Measurements from ENCODE around the gene SLC7A10.
"Not testable (repeated sequence)": the region's sequence is repeated elsewhere in the genome, so short reads cannot be mapped to it uniquely, and the experiment has no call there.

SLC7A10 gene

GRCh38 chr19:33198169-33198568, 27.5 kb downstream of the SLC7A10 start:
- no peak for DNase-seq

GRCh38 chr19:33197591-33198000, 28.1 kb downstream of the SLC7A10 start:
- DNase-seq, result no peak

- DNase-seq, result no peak
Measured at GRCh38 chr19:33196446-33197193, 29.0 kb downstream of the SLC7A10 start.

GRCh38 chr19:33195645-33196347, 29.9 kb downstream of the SLC7A10 start:
- no peak for DNase-seq

GRCh38 chr19:33194886-33195644, 30.6 kb downstream of the SLC7A10 start:
- peak; percentile 65 for DNase-seq

GRCh38 chr19:33194532-33194885, 31.1 kb downstream of the SLC7A10 start:
- no peak for DNase-seq

GRCh38 chr19:33193865-33194362, 31.7 kb downstream of the SLC7A10 start, which contains the start of gene LRP3:
TSS of gene LRP3 (plus strand) at chr19:33194330. CDS start at chr19:33194786, 456 bp downstream.
- DNase-seq, result peak; percentile 75

GRCh38 chr19:33193269-33193864, 32.3 kb downstream of the SLC7A10 start:
- DNase-seq, result no peak

GRCh38 chr19:33192010-33192409, 33.6 kb downstream of the SLC7A10 start:
- no peak for DNase-seq

- DNase-seq, result no peak
Measured at GRCh38 chr19:33191501-33191900, 34.1 kb downstream of the SLC7A10 start.

- not testable (repeated sequence) for DNase-seq
Measured at GRCh38 chr19:33191092-33191491, 34.6 kb downstream of the SLC7A10 start.

GRCh38 chr19:33189453-33189852, 36.2 kb downstream of the SLC7A10 start:
- no peak for DNase-seq

- no peak for DNase-seq
Measured at GRCh38 chr19:33187183-33187540, 38.5 kb downstream of the SLC7A10 start.

GRCh38 chr19:33186431-33187182, 39.0 kb downstream of the SLC7A10 start:
- no peak for DNase-seq

GRCh38 chr19:33177417-33177979, 48.2 kb downstream of the SLC7A10 start:
- DNase-seq, result peak; percentile 91

- DNase-seq, result peak; percentile 100
Measured at GRCh38 chr19:33176670-33177416, 48.8 kb downstream of the SLC7A10 start.

- DNase-seq, result no peak
Measured at GRCh38 chr19:33175886-33176669, 49.6 kb downstream of the SLC7A10 start.

- DNase-seq, result no peak
Measured at GRCh38 chr19:33175156-33175782, 50.4 kb downstream of the SLC7A10 start.

- DNase-seq, result no peak
Measured at GRCh38 chr19:33174186-33174585, 51.5 kb downstream of the SLC7A10 start.

GRCh38 chr19:33171916-33172359, 53.7 kb downstream of the SLC7A10 start:
- no peak for DNase-seq
